Bronchial epithelial cell (primary cell): Measurements from ENCODE around the gene ADAMTS2. TPM values are rescaled to one million over a fixed set of nuclear protein-coding genes. Genes with fewer than 3 reads are reported as not detected.

Experiments
- DNase-seq: peaks from one replicate; pipeline ENCODE4 v3.0.0-alpha.2; 2010; ENCODE audit warnings: low read depth
- FAIRE-seq: peaks from 2 replicates; lab custom pipeline; 2011; peaks lifted over from hg19 to GRCh38; lab: Jason Lieb, UNC
- H3K27me3 ChIP-seq: 2 replicates; pipeline ENCODE4 v1.5.1; 2011; ENCODE audit warnings: low read length; ENCODE audit not compliant: control insufficient read depth, insufficient read depth
- H3K36me3 ChIP-seq: 2 replicates; pipeline ENCODE4 v1.5.1; 2011; ENCODE audit warnings: low read length; ENCODE audit not compliant: control insufficient read depth, insufficient read depth
- H3K4me3 ChIP-seq: 2 replicates; pipeline ENCODE4 v1.5.1; 2011; ENCODE audit warnings: mild to moderate bottlenecking, low read depth, low read length, control low read depth
- CTCF ChIP-seq: IDR thresholded peaks from 2 replicates; pipeline ENCODE4 v1.5.1; 2011; ENCODE audit warnings: mild to moderate bottlenecking, moderate library complexity, low read length, control low read depth, inconsistent platforms; ENCODE audit not compliant: insufficient read depth, severe bottlenecking
- total RNA-seq: library from RNA; depleted of rRNA; stranded (reverse); fragments of >200 nt; gene quantifications from 2 replicates; pipeline ENCODE4 v1.2.1, GENCODE V29; 2014

Gene ADAMTS2
- total RNA-seq, 1 donor from 2014 or later = 0.26 TPM

- no peak for TF ChIP-seq CTCF
- H3K27me3 ChIP-seq = no peaks in the 10 kb centered on the region
- no peak overlapping the region for H3K4me3 ChIP-seq
- no peaks in the 10 kb centered on the region for H3K36me3 ChIP-seq
- DNase-seq = no peak
- FAIRE-seq = no peak
Measured at GRCh38 chr5:179134511-179134910, 210.8 kb downstream of the ADAMTS2 start.

GRCh38 chr5:179132586-179133355, 212.5 kb downstream of the ADAMTS2 start:
- no peak overlapping the region for H3K4me3 ChIP-seq
- no peak for DNase-seq
- TF ChIP-seq CTCF = no peak
- H3K36me3 ChIP-seq = no peaks in the 10 kb centered on the region
- FAIRE-seq = no peak
- H3K27me3 ChIP-seq = no peaks in the 10 kb centered on the region

- DNase-seq = no peak
- H3K4me3 ChIP-seq = no peak overlapping the region
- no peaks in the 10 kb centered on the region for H3K36me3 ChIP-seq
- no peak for TF ChIP-seq CTCF
- H3K27me3 ChIP-seq = no peaks in the 10 kb centered on the region
- FAIRE-seq = no peak
Measured at GRCh38 chr5:179131886-179132585, 213.2 kb downstream of the ADAMTS2 start.

GRCh38 chr5:179131321-179131835, 213.9 kb downstream of the ADAMTS2 start:
- no peak for TF ChIP-seq CTCF
- FAIRE-seq = no peak
- DNase-seq = no peak
- Histone ChIP-seq H3K4me3 (no peak overlapping the region), H3K27me3 (no peaks in the 10 kb centered on the region), H3K36me3 (no peaks in the 10 kb centered on the region)

- DNase-seq (no peak), FAIRE-seq (no peak)
- no peaks in the 10 kb centered on the region for H3K36me3 ChIP-seq
- H3K4me3 ChIP-seq = no peak overlapping the region
- H3K27me3 ChIP-seq = no peaks in the 10 kb centered on the region
- TF ChIP-seq CTCF = no peak
Measured at GRCh38 chr5:179130101-179130681, 215.1 kb downstream of the ADAMTS2 start.
